ENCODE data around the gene GIGYF2.

The GIGYF2 gene

DNA sequence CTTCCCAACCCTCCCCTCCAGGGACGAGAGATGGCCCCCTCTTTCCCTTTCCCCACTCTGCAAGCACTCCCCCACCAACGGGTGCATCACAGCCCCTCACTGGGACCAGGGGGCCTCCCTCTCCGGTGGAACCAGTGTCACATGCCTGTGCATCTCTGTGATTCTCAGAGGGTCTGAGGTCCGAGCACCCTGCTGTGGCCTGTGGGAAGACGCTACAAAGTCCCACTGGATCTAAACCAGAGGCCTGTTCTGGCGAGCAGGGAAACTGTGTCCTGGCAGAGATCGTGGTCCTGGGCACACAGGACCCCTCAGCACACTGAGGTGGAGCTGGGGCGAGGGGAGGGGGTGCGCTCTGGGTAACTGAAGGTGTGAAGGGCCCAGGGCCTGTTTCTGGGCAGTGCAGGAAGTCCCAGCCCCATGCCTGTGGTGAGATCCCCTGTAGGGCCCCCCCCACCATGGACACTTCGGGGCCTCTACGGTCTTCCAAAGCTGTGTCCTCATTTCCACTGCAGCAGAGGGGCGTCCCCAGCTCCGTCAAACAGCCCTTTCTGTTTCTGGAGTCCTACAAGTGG is 180.9 kb downstream of the GIGYF2 start:
- DNase-seq (no peak), ATAC-seq (ENCODE audit: insufficient read depth, low read depth) (no peak)
- Histone ChIP-seq H3K9me3 (ENCODE audit: insufficient read depth, low read length, severe bottlenecking) (no peaks in the 10 kb centered on the region), H3K27ac (ENCODE audit: low read length) (no peak overlapping the region), H4K20me1 (ENCODE audit: insufficient read depth, low read length) (no peaks in the 10 kb centered on the region), H2AFZ (ENCODE audit: low read depth, low read length) (no peak overlapping the region), H3K9ac (ENCODE audit: low read depth, low read length) (no peak overlapping the region), H3K4me1 (ENCODE audit: insufficient read depth, low read length) (no peaks in the 10 kb centered on the region), H3K36me3 (ENCODE audit: insufficient read depth, low read length) (no peaks in the 10 kb centered on the region), H3K79me2 (ENCODE audit: insufficient read depth, low read length) (no peaks in the 10 kb centered on the region), H3K4me3 (ENCODE audit: low read depth in 1 of 2, low read length in 2 of 2) (no peak overlapping the region), H3K4me2 (ENCODE audit: insufficient read depth, low read length) (no peak overlapping the region), H3K27me3 (ENCODE audit: insufficient read depth, low read length, poor library complexity) (no peaks in the 10 kb centered on the region)
- TF ChIP-seq, protein P1, sequence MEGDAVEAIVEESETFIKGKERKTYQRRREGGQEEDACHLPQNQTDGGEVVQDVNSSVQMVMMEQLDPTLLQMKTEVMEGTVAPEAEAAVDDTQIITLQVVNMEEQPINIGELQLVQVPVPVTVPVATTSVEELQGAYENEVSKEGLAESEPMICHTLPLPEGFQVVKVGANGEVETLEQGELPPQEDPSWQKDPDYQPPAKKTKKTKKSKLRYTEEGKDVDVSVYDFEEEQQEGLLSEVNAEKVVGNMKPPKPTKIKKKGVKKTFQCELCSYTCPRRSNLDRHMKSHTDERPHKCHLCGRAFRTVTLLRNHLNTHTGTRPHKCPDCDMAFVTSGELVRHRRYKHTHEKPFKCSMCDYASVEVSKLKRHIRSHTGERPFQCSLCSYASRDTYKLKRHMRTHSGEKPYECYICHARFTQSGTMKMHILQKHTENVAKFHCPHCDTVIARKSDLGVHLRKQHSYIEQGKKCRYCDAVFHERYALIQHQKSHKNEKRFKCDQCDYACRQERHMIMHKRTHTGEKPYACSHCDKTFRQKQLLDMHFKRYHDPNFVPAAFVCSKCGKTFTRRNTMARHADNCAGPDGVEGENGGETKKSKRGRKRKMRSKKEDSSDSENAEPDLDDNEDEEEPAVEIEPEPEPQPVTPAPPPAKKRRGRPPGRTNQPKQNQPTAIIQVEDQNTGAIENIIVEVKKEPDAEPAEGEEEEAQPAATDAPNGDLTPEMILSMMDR (IDR thresholded peaks at IDR 0.05; ENCODE audit: borderline replicate concordance, extremely low read depth, low read length, poor library complexity, severe bottlenecking): no peak
- no peak for TF ChIP-seq EZH2 (IDR thresholded peaks at IDR 0.05; ENCODE audit: borderline replicate concordance, low read depth, low read length, severe bottlenecking)

DNA sequence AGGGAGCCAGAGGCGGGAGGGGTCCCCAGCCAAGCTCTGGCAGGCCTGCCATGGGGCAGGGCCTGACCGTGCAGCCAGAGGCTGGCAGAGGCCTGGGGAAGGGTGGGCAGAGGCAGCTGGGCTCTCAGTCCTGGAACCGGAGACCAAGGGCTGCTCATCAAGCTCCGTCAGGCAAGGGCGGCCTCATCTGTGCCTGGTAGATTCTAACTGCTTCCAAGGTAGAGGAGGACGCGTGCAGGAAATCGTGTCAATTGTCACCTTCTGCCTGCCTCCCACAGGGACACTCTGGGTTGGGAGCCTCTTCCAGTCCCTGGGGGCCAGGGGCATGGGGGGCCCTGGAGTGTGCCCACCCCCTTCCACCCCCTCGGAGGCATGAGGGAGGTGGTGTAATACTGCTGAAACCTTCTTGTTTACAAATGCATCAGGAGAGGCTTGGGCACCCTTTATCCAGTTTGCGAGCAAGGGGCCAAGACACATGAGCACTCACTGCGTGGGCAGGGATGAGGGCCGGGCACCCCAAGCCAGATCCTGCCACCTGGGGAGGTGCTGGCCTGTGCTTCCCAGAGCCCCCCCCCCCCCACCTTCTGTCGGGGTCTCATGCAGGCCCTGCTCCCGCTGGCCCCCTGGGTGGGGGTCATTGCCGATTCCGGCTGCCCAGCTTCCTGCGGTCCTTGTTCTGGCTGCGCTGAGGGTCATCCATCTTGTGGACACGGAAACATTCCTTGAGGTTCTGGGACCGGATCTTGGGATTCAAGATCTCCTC is 181.9 kb downstream of the GIGYF2 start:
- DNase-seq: no peak
- Histone ChIP-seq H4K20me1 (ENCODE audit: insufficient read depth, low read length) (no peaks in the 10 kb centered on the region), H3K36me3 (ENCODE audit: insufficient read depth, low read length) (no peaks in the 10 kb centered on the region), H3K27ac (ENCODE audit: low read length) (no peak overlapping the region), H3K79me2 (ENCODE audit: insufficient read depth, low read length) (no peaks in the 10 kb centered on the region), H3K9me3 (ENCODE audit: insufficient read depth, low read length, severe bottlenecking) (no peaks in the 10 kb centered on the region), H3K4me2 (ENCODE audit: insufficient read depth, low read length) (no peak overlapping the region), H3K9ac (ENCODE audit: low read depth, low read length) (no peak overlapping the region), H3K4me3 (ENCODE audit: low read depth in 1 of 2, low read length in 2 of 2) (no peak overlapping the region), H3K27me3 (ENCODE audit: insufficient read depth, low read length, poor library complexity) (no peaks in the 10 kb centered on the region), H2AFZ (ENCODE audit: low read depth, low read length) (no peak overlapping the region), H3K4me1 (ENCODE audit: insufficient read depth, low read length) (no peaks in the 10 kb centered on the region)
- ATAC-seq (ENCODE audit: insufficient read depth, low read depth): no peak
- no peak for TF ChIP-seq EZH2 (IDR thresholded peaks at IDR 0.05; ENCODE audit: borderline replicate concordance, low read depth, low read length, severe bottlenecking)
- TF ChIP-seq, protein P1 (IDR thresholded peaks at IDR 0.05; ENCODE audit: borderline replicate concordance, extremely low read depth, low read length, poor library complexity, severe bottlenecking): no peak

DNA sequence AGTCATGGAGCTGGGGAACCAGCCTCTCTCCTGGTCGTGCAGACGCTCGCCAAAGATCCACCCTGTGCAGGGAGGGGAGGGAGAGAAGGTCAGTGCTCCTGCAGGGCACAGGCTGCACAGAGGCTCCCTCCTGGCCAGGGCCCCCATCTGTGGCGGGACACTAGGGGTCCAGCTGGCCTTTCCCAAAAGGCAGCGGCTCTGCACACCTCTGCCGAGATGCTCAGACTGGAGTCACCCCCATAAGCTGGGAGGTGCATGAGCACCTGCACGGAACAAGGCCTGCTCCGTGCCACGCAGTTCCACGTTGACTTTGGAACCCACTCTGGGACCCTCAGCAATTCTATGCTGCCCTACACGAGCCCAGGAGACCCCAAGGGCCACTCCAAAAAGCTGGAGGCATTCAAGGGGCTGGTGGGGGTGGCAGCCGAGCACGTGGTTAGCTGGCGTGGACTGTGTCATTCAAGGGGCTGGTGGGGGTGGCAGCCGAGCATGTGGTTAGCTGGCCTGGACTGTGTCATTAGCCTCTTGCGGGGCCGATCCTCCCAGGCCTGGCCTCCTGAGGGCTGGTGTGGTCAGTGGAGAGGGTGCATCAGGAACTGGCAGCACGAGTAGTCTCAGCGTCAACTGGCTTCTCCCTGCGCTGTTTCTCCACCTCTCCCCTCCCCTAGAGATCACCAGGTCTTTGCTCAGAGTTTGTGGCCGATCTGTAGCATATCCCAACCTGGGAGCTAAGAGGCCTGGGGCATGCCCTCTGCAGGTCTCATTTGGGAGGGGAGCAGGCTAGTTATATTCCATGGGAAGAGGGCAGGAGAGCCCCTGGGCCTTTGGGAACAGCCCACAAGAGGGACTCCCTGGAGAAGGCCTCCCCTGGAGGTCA is 182.7 kb downstream of the GIGYF2 start:
- H3K9me3 ChIP-seq (ENCODE audit: insufficient read depth, low read length, severe bottlenecking): no peaks in the 10 kb centered on the region
- H4K20me1 ChIP-seq (ENCODE audit: insufficient read depth, low read length): no peaks in the 10 kb centered on the region
- H3K27ac ChIP-seq (ENCODE audit: low read length): no peak overlapping the region
- no peak overlapping the region for H3K4me2 ChIP-seq (ENCODE audit: insufficient read depth, low read length)
- no peak overlapping the region for H2AFZ ChIP-seq (ENCODE audit: low read depth, low read length)
- no peaks in the 10 kb centered on the region for H3K79me2 ChIP-seq (ENCODE audit: insufficient read depth, low read length)
- no peak overlapping the region for H3K4me3 ChIP-seq (ENCODE audit: low read depth in 1 of 2, low read length in 2 of 2)
- ATAC-seq (ENCODE audit: insufficient read depth, low read depth) (no peak), DNase-seq (no peak)
- no peaks in the 10 kb centered on the region for H3K4me1 ChIP-seq (ENCODE audit: insufficient read depth, low read length)
- no peaks in the 10 kb centered on the region for H3K27me3 ChIP-seq (ENCODE audit: insufficient read depth, low read length, poor library complexity)
- TF ChIP-seq, protein P1 (IDR thresholded peaks at IDR 0.05; ENCODE audit: borderline replicate concordance, extremely low read depth, low read length, poor library complexity, severe bottlenecking): no peak
- no peak for TF ChIP-seq EZH2 (IDR thresholded peaks at IDR 0.05; ENCODE audit: borderline replicate concordance, low read depth, low read length, severe bottlenecking)
- no peaks in the 10 kb centered on the region for H3K36me3 ChIP-seq (ENCODE audit: insufficient read depth, low read length)
- no peak overlapping the region for H3K9ac ChIP-seq (ENCODE audit: low read depth, low read length)
